GM12891 (cell line): ENCODE measurements around the gene EBF3.

ENCODE experiments used
- PAX5 ChIP-seq: IDR thresholded peaks from 2 replicates; pipeline ENCODE4 v1.6.1; 2011; ENCODE audit warnings: low read length, moderate library complexity, mild to moderate bottlenecking; ENCODE audit not compliant: insufficient read depth, severe bottlenecking
- POLR2A ChIP-seq: IDR thresholded peaks from 2 replicates; pipeline ENCODE4 v1.6.1; 2011; ENCODE audit warnings: low read depth, low read length, control low read depth
- POLR2AphosphoS5 ChIP-seq: IDR thresholded peaks from 2 replicates; pipeline ENCODE4 v1.6.1; 2011; ENCODE audit warnings: low read depth, low read length, control low read depth
- POU2F2 ChIP-seq: IDR thresholded peaks from 2 replicates; pipeline ENCODE4 v1.6.1; 2011; ENCODE audit warnings: low read depth, mild to moderate bottlenecking, control low read depth, low read length, moderate library complexity
- SPI1 ChIP-seq: IDR thresholded peaks from 2 replicates; pipeline ENCODE4 v1.6.1; 2011; ENCODE audit warnings: low read depth, low read length, control low read depth
- TAF1 ChIP-seq: IDR thresholded peaks from 2 replicates; pipeline ENCODE4 v1.6.1; 2011; ENCODE audit warnings: low read depth, low read length, control low read depth

DNA sequence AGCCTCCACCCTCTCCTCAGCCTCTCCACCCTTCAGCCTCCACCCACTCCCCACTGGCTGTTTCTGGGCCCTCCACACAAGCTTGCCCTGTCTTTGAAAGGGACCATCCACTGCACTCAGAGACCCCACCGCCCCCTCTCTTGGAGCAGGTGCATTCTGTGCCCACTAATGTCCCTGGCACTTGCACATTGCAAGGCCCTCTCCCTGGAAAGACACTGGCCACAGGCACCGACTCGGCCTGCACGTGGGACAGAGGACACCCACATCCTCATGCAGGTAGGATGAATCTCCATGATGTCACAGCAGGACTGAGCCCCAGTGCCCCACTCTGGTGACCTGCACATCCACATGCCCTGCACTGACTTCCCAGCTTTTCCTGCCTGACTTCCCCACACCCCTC, 36.8 kb upstream of the EBF3 start:
- no peak for TF ChIP-seq POLR2AphosphoS5
- TF ChIP-seq SPI1: no peak
- TF ChIP-seq TAF1: no peak
- no peak for TF ChIP-seq POLR2A
- no peak for TF ChIP-seq POU2F2
- TF ChIP-seq PAX5: no peak
